IPS-11a (cell line): Measurements from ENCODE around the gene ARL6IP1.

ENCODE experiments used
- H3K4me3 ChIP-seq: one replicate; pipeline ENCODE4 v1.5.1; 2013; ENCODE audit warnings: low read depth, low read length, control low read depth

ARL6IP1 gene

GRCh38 chr16:18801145-18801972 is at the start of gene ARL6IP1:
TSS of gene ARL6IP1 (minus strand) at chr16:18801549. CDS start at chr16:18801466, 83 bp downstream.
- peak within 1 kb of the TSS; percentile 89 for H3K4me3 ChIP-seq

GRCh38 chr16:18846416-18846815 is 45.1 kb upstream of the ARL6IP1 start:
- H3K4me3 ChIP-seq: no peak overlapping the region

- no peak overlapping the region for H3K4me3 ChIP-seq
Measured at GRCh38 chr16:18842565-18842964, 41.2 kb upstream of the ARL6IP1 start.

DNA sequence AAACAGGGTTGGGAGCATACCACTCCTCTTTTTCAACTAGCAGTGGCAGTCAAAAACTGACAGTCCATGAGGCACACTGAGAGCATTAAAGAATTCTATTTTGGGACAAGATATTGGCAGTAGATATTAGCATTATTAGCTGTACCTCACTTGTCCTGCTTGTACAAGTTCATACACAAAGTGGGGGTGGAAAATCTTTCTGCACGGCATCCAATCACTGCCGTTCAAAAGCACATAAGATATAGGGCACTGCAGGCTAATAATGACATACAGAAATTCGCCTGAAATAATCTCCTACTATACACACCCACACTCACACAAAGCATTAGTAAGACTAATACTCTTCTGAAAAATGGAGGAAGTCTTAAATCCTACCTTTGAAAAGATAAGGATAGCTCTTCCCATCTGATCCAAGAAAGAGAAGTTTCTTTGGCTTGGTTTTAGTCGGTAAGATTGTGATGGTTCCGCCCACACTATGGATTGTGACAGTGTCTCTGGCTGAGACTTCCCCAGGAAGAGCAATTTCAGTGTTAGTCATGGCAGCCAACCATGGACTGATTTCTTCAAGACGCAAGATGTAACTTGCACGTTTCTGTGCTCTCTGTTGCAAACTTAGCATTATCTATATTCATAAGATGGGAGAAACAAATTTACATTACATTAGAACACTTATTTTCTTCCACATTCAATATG is 40.6 kb upstream of the ARL6IP1 start:
- H3K4me3 ChIP-seq: no peak overlapping the region

GRCh38 chr16:18839555-18839954 is 38.2 kb upstream of the ARL6IP1 start:
- no peak overlapping the region for H3K4me3 ChIP-seq

GRCh38 chr16:18836702-18837101 is 35.4 kb upstream of the ARL6IP1 start:
- no peak overlapping the region for H3K4me3 ChIP-seq

DNA sequence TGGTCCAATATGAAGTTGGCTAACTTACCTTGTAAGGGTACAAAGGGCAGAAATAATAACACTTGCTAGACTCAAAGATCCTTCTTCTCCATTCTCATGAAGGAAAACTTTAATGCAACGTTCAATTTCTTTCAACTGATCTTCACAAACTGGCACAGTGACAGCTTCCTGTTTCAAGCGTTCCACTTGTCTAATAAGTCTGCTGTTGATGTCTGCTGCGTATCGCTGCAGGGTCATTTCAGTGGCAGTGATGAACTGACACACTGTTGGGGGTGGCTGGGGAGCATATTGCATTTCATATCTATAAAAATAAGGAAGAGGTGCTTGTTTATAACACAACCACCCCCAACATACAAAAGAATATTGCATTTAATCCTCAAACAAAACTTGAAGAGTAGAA is 33.5 kb upstream of the ARL6IP1 start:
- H3K4me3 ChIP-seq: no peak overlapping the region

GRCh38 chr16:18833707-18834505 is 32.6 kb upstream of the ARL6IP1 start:
- no peak overlapping the region for H3K4me3 ChIP-seq

DNA sequence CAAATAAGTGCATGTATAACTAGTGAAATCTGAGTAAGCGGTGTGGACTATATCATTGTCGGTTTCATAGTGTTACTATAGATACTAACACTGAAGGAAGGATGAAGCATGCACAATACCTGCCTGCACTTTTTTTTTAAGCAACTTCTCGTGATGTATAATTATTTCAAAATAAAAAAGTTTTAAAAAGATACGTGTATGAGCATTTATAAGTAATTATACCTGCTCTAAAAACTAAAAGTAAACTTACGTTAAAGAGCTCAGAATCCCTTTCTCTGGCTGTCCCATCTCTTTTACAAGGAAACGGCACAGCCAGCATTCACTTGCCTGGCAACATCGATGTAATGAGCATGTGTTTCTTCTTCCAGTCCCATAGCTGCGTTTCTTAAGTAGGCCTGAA is 31.3 kb upstream of the ARL6IP1 start:
- H3K4me3 ChIP-seq: no peak overlapping the region

DNA sequence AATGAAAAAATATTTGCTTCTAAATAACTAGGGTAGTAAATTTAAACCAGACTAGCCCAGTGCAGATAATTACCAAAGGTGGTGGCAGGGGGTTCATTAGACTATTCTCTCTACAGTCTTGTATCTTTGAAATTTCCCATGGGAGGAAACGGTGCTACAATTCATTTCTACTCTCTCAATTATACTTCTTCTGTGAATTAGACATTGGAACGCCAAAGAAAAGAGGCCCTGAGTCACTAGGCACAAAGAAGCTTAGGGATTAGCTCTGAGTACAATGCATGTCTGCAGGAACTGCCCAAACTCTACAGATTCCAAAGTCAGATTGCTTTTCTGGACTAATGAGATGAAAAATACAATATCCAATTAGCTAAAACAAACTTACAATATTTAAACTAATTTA is 30.7 kb upstream of the ARL6IP1 start:
- no peak overlapping the region for H3K4me3 ChIP-seq

GRCh38 chr16:18829251-18829650 is 27.9 kb upstream of the ARL6IP1 start:
- no peak overlapping the region for H3K4me3 ChIP-seq

- no peak overlapping the region for H3K4me3 ChIP-seq
Measured at GRCh38 chr16:18827890-18828289, 26.5 kb upstream of the ARL6IP1 start.

DNA sequence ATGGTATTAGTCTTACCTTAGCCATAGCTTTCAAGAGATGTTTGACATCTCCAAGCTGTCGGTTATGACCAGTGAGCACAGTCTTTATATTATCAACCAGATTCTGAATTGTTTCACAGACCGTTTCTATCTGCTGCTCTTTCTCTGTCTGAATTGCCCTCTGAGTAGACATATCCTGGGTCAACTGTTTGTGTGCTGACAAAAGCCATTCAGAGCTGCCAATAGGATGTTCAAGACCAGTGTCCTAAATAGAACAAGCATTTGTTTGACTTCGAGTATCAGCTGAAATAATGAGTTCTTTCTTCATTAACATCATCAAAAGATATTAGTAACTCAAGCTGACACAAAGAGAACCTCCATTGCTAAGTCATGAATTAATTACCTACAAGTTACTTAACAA is 14.9 kb upstream of the ARL6IP1 start:
- H3K4me3 ChIP-seq: no peak overlapping the region

DNA sequence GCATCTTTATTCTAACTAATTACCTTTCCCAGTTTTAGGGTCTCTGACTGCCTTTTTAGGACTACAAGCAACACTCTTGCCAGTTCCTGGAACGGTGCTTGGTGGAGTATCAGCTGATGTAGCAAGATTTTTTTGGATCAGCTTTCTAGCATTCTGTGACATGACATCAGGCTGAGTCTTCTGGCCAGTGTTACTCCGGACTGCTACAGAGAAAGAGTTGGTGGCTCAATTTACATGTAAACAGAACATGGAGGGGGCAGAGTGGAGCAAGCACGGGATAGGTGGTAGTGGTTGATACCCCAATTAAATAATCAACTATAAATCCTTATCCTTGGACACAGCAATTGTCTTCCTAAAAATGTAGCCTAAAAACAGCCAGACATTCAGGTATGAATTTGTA is 10.6 kb upstream of the ARL6IP1 start:
- no peak overlapping the region for H3K4me3 ChIP-seq

DNA sequence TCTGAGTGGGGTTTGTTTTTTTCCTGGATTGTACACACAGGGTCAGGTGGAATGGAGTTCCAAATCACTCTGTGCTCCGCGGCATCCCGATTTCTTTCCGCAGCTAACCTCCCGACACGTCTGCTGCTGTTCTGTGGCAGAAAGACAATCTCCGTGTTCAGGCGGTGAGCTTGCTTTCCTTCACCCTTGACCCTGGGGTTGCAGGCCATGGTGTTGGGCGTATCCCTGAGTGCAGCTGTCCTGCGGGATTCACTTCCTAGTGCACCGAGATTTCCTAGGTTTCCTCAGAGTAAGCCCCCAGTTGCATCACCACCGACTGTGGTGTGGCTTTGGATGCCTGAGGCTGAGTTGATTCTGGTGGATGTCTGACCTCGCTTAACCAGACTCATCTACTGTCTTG is 7.8 kb upstream of the ARL6IP1 start:
- H3K4me3 ChIP-seq: no peak overlapping the region

- no peak overlapping the region for H3K4me3 ChIP-seq
Measured at GRCh38 chr16:18805257-18805773, 4.0 kb upstream of the ARL6IP1 start.

DNA sequence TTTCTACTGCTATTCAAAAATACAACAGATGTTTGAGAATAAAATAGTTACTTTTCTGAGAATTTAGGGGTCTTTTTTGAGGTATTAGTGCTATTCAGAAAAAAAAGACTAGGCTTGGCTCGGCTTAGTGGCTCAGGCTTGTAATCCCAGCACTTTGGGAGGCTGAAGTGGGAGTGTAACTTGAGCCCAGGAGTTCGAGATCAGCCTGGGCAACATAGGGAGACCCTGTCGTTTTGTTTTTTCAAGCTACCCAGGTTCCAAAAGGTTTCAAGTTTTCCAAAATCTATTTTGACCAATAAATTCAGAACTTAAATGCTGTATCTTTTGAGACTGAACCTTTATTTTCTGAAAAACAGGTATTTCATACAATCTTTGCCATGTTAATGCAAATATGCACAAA is 3.2 kb upstream of the ARL6IP1 start:
- no peak overlapping the region for H3K4me3 ChIP-seq

GRCh38 chr16:18803569-18804462 is 2.5 kb upstream of the ARL6IP1 start:
- no peak overlapping the region for H3K4me3 ChIP-seq

- H3K4me3 ChIP-seq: no peak overlapping the region
Measured at GRCh38 chr16:18802767-18803343, 1.5 kb upstream of the ARL6IP1 start.

- H3K4me3 ChIP-seq: peak overlapping the region; percentile 89
Measured at GRCh38 chr16:18800775-18801144, 589 bp downstream of the ARL6IP1 start.
